Neural progenitor cell (in vitro differentiated cells): ENCODE measurements around the gene TMEM269. TPM values are rescaled to one million over a fixed set of nuclear protein-coding genes. Genes with fewer than 3 reads are reported as not detected.

Experiments used
- DNase-seq: peaks from one replicate; pipeline ENCODE4 v3.0.0-alpha.2; 2016; ENCODE audit warnings: low spot score
- H2AFZ ChIP-seq: fragments of 200-600 bp; sonication (generic); replicated peaks from 2 replicates; pipeline ENCODE4 v1.6.1; 2016; ENCODE audit warnings: antibody characterized with exemption
- H3F3A ChIP-seq: fragments of 200-600 bp; sonication (generic); 2 replicates; pipeline ENCODE4 v1.6.1; 2016; ENCODE audit warnings: antibody characterized with exemption, low read depth
- H3K27ac ChIP-seq: fragments of 200-600 bp; sonication (generic); 2 replicates; pipeline ENCODE4 v1.5.1; 2016; ENCODE audit warnings: mild to moderate bottlenecking
- H3K27me3 ChIP-seq: fragments of 200-600 bp; sonication (generic); 2 replicates; pipeline ENCODE4 v1.6.1; 2016; ENCODE audit warnings: mild to moderate bottlenecking, moderate library complexity
- H3K36me3 ChIP-seq: fragments of 200-600 bp; sonication (generic); 2 replicates; pipeline ENCODE4 v1.5.1; 2016
- H3K4me1 ChIP-seq: fragments of 200-600 bp; sonication (generic); 2 replicates; pipeline ENCODE4 v1.6.1; 2016; ENCODE audit warnings: mixed run types
- H3K4me2 ChIP-seq: fragments of 200-600 bp; sonication (generic); 2 replicates; pipeline ENCODE4 v1.6.1; 2016
- H3K4me3 ChIP-seq: fragments of 200-600 bp; sonication (generic); 2 replicates; pipeline ENCODE4 v1.5.1; 2016
- H3K79me2 ChIP-seq: fragments of 200-600 bp; sonication (generic); 2 replicates; pipeline ENCODE4 v1.6.1; 2016; ENCODE audit warnings: low read depth
- H3K9ac ChIP-seq: fragments of 200-600 bp; sonication (generic); 2 replicates; pipeline ENCODE4 v1.6.1; 2016
- H3K9me3 ChIP-seq: fragments of 200-600 bp; sonication (generic); 2 replicates; pipeline ENCODE4 v1.5.1; 2016; ENCODE audit warnings: low read depth
- H4K20me1 ChIP-seq: fragments of 200-600 bp; sonication (generic); 2 replicates; pipeline ENCODE4 v1.6.1; 2016; ENCODE audit warnings: low read depth
- H3K27ac Mint-ChIP-seq: 3 replicates; pipeline ENCODE4 v1.8.0; 2021; ENCODE audit warnings: mixed read lengths
- H3K27me3 Mint-ChIP-seq: 2 replicates; pipeline ENCODE4 v1.8.0; 2022; ENCODE audit warnings: low read depth, mild to moderate bottlenecking, inconsistent platforms, moderate library complexity, mixed read lengths; ENCODE audit not compliant: insufficient read depth
- H3K36me3 Mint-ChIP-seq: 3 replicates; pipeline ENCODE4 v1.8.0; 2021; ENCODE audit warnings: mixed read lengths
- H3K4me1 Mint-ChIP-seq: 3 replicates; pipeline ENCODE4 v1.8.0; 2021; ENCODE audit warnings: mixed read lengths
- H3K4me3 Mint-ChIP-seq: 3 replicates; pipeline ENCODE4 v1.8.0; 2021; ENCODE audit warnings: mild to moderate bottlenecking, moderate library complexity, mixed read lengths
- H3K9me3 Mint-ChIP-seq: 3 replicates; pipeline ENCODE4 v1.8.0; 2020; ENCODE audit warnings: mixed read lengths
- CTCF ChIP-seq: fragments of 200-600 bp; sonication (generic); IDR thresholded peaks from 2 replicates; pipeline ENCODE4 v1.5.1; 2017; ENCODE audit warnings: antibody characterized with exemption, mild to moderate bottlenecking
- EZH2 ChIP-seq: fragments of 200-600 bp; sonication (generic); IDR thresholded peaks from 2 replicates; pipeline ENCODE4 v1.6.1; 2017; ENCODE audit warnings: antibody characterized with exemption, mild to moderate bottlenecking, moderate library complexity
- EZH2phosphoT487 ChIP-seq: fragments of 200-600 bp; sonication (generic); IDR thresholded peaks from 2 replicates; pipeline ENCODE4 v1.6.1; 2017; ENCODE audit warnings: antibody characterized with exemption
- total RNA-seq: library from RNA; depleted of rRNA; stranded (reverse); fragments of >200 nt; gene quantifications from 2 replicates; pipeline ENCODE4 v1.2.3, GENCODE V29; 2015; ENCODE audit warnings: low replicate concordance

The TMEM269 gene
- total RNA-seq, 1 donor from 2014 or later, result 0.47 TPM

GRCh38 chr1:42797414-42797813 is 12.6 kb downstream of the TMEM269 start:
- no peak overlapping the region for H3K4me3 Mint-ChIP-seq
- peaks cover 3% of the 10 kb centered on the region for H3K4me1 Mint-ChIP-seq
- Histone ChIP-seq H3K36me3 (no peaks in the 10 kb centered on the region), H3K27me3 (no peaks in the 10 kb centered on the region), H3K4me2 (no peak overlapping the region), H4K20me1 (no peaks in the 10 kb centered on the region), H3K27ac (no peak overlapping the region), H3K4me1 (no peaks in the 10 kb centered on the region), H3K4me3 (no peak overlapping the region), H2AFZ (no peak overlapping the region), H3K9ac (no peak overlapping the region), H3K9me3 (no peaks in the 10 kb centered on the region), H3F3A (peaks cover 4% of the 10 kb centered on the region), H3K79me2 (no peaks in the 10 kb centered on the region)
- DNase-seq, result no peak
- no peak overlapping the region for H3K27ac Mint-ChIP-seq
- no peaks in the 10 kb centered on the region for H3K9me3 Mint-ChIP-seq
- H3K36me3 Mint-ChIP-seq, result no peaks in the 10 kb centered on the region
- H3K27me3 Mint-ChIP-seq, result peaks cover 2% of the 10 kb centered on the region
- TF ChIP-seq EZH2phosphoT487 (no peak), EZH2 (no peak), CTCF (no peak)

- H3K4me3 ChIP-seq, result no peak overlapping the region
- peaks cover 4% of the 10 kb centered on the region for H3F3A ChIP-seq
- no peaks in the 10 kb centered on the region for H3K4me1 ChIP-seq
- no peaks in the 10 kb centered on the region for H3K9me3 ChIP-seq
- no peaks in the 10 kb centered on the region for H4K20me1 ChIP-seq
- Mint-ChIP-seq H3K4me1 (peaks cover 3% of the 10 kb centered on the region), H3K36me3 (no peaks in the 10 kb centered on the region), H3K27me3 (peaks cover 2% of the 10 kb centered on the region), H3K27ac (no peak overlapping the region), H3K4me3 (no peak overlapping the region), H3K9me3 (no peaks in the 10 kb centered on the region)
- no peaks in the 10 kb centered on the region for H3K27me3 ChIP-seq
- no peak overlapping the region for H3K9ac ChIP-seq
- no peaks in the 10 kb centered on the region for H3K36me3 ChIP-seq
- no peak overlapping the region for H2AFZ ChIP-seq
- no peaks in the 10 kb centered on the region for H3K79me2 ChIP-seq
- H3K4me2 ChIP-seq, result no peak overlapping the region
- no peak for DNase-seq
- no peak for TF ChIP-seq CTCF
- no peak for TF ChIP-seq EZH2phosphoT487
- no peak for TF ChIP-seq EZH2
- H3K27ac ChIP-seq, result no peak overlapping the region
Measured at GRCh38 chr1:42797979-42798378, 13.2 kb downstream of the TMEM269 start.

GRCh38 chr1:42801832-42802473 is 17.2 kb downstream of the TMEM269 start:
- Mint-ChIP-seq H3K4me1 (no peaks in the 10 kb centered on the region), H3K27me3 (peaks cover 2% of the 10 kb centered on the region), H3K4me3 (no peak overlapping the region), H3K27ac (no peak overlapping the region), H3K9me3 (peaks cover 3% of the 10 kb centered on the region), H3K36me3 (peaks cover 25% of the 10 kb centered on the region)
- Histone ChIP-seq H3K27me3 (no peaks in the 10 kb centered on the region), H3F3A (peaks cover 4% of the 10 kb centered on the region), H3K4me2 (no peak overlapping the region), H3K9me3 (no peaks in the 10 kb centered on the region), H2AFZ (no peak overlapping the region), H3K36me3 (no peaks in the 10 kb centered on the region), H3K4me3 (no peak overlapping the region), H3K79me2 (no peaks in the 10 kb centered on the region), H4K20me1 (no peaks in the 10 kb centered on the region), H3K27ac (no peak overlapping the region), H3K4me1 (no peaks in the 10 kb centered on the region), H3K9ac (no peak overlapping the region)
- no peak for DNase-seq
- no peak for TF ChIP-seq CTCF
- no peak for TF ChIP-seq EZH2
- no peak for TF ChIP-seq EZH2phosphoT487
